Suprapubic skin (tissue), 4 donors: ENCODE results near the gene ZNF275. TPM values are rescaled to one million over a fixed set of nuclear protein-coding genes. Genes with fewer than 3 reads are reported as not detected.

Experiments
- DNase-seq, 2 donors: peaks; one replicate each; pipeline ENCODE4 v3.0.0-alpha.2; 2019; ENCODE audit warnings: low spot score in 2 of 2
- H3K27ac ChIP-seq: fragments of 200-600 bp; sonication (generic); one replicate; pipeline ENCODE4 v1.5.1; 2019
- H3K27me3 ChIP-seq: fragments of 200-600 bp; sonication (generic); one replicate; pipeline ENCODE4 v1.5.1; 2019
- H3K36me3 ChIP-seq: fragments of 200-600 bp; sonication (generic); one replicate; pipeline ENCODE4 v1.5.1; 2019
- H3K4me1 ChIP-seq: fragments of 200-600 bp; sonication (generic); one replicate; pipeline ENCODE4 v1.5.1; 2019
- H3K4me3 ChIP-seq: fragments of 200-600 bp; sonication (generic); one replicate; pipeline ENCODE4 v1.5.1; 2019; ENCODE audit warnings: mild to moderate bottlenecking
- H3K9me3 ChIP-seq: fragments of 200-600 bp; sonication (generic); one replicate; pipeline ENCODE4 v1.5.1; 2019
- CTCF ChIP-seq, 2 donors: fragments of 200-600 bp in 1 of 2; fragments of 450-650 bp in 1 of 2; sonication (generic) in 1 of 2; IDR thresholded peaks; one replicate each; pipeline ENCODE4 v1.5.1; 2016 to 2019; ENCODE audit warnings: antibody characterized with exemption in 2 of 2, mild to moderate bottlenecking in 1 of 2, moderate library complexity in 1 of 2
- EP300 ChIP-seq: sonication (generic); formaldehyde crosslinking; IDR thresholded peaks from one replicate; pipeline ENCODE4 v1.6.1; 2017; ENCODE audit warnings: antibody characterized with exemption
- POLR2A ChIP-seq, 2 donors: fragments of 450-650 bp; IDR thresholded peaks; one replicate each; pipeline ENCODE4 v1.6.1; 2017; ENCODE audit warnings: antibody characterized with exemption in 2 of 2, mild to moderate bottlenecking in 2 of 2, moderate library complexity in 2 of 2
- POLR2AphosphoS5 ChIP-seq, 3 donors: sonication (generic); formaldehyde crosslinking; IDR thresholded peaks; one replicate each; pipeline ENCODE4 v1.6.1; 2017; ENCODE audit warnings: antibody characterized with exemption in 3 of 3
- WGBS: methylation state at CpG from one replicate; pipeline ENCODE4 v1.1.5; 2018; 5-methylcytosine and 5-hydroxymethylcytosine counted together
- total RNA-seq, 4 donors: library from RNA; depleted of rRNA; stranded (reverse); fragments of >200 nt; gene quantifications; one replicate each; pipeline ENCODE4 v1.1.0, GENCODE V29; 2016

ZNF275 gene
- total RNA-seq, 4 donors from 2014 or later = 2.3 to 4.3 (median 3.3) TPM

- WGBS = 86% methylated on average over 7 of the region's 7 CpGs
- H3K36me3 ChIP-seq = no peaks in the 10 kb centered on the region
Observed at GRCh38 chrX:153338836-153339235, 4.9 kb downstream of the ZNF275 start.

GRCh38 chrX:153339662-153340061 lies 5.7 kb downstream of the ZNF275 start:
- DNase-seq = no peak
- WGBS = 88% methylated on average over 3 of the region's 4 CpGs

More at GRCh38 chrX:153338836-153339235, 4.9 kb downstream of the ZNF275 start:
- DNase-seq = no peak
- TF ChIP-seq POLR2AphosphoS5 (IDR thresholded peaks at IDR 0.05) (no peak), CTCF (IDR thresholded peaks at IDR 0.05) (no peak), POLR2A (IDR thresholded peaks at IDR 0.05) (no peak), EP300 (no peak)
- H3K27ac ChIP-seq = no peak overlapping the region
- H3K4me3 ChIP-seq = no peak overlapping the region
- no peaks in the 10 kb centered on the region for H3K27me3 ChIP-seq
- no peaks in the 10 kb centered on the region for H3K9me3 ChIP-seq
- H3K4me1 ChIP-seq = peaks cover 9% of the 10 kb centered on the region

GRCh38 chrX:153340111-153340510 lies 6.2 kb downstream of the ZNF275 start:
- peaks cover 3% of the 10 kb centered on the region for H3K36me3 ChIP-seq
- WGBS = 80% methylated on average over 6 of the region's 6 CpGs
- H3K4me1 ChIP-seq = peaks cover 4% of the 10 kb centered on the region
- TF ChIP-seq POLR2AphosphoS5 (IDR thresholded peaks at IDR 0.05) (no peak), EP300 (no peak), CTCF (IDR thresholded peaks at IDR 0.05) (no peak), POLR2A (IDR thresholded peaks at IDR 0.05) (no peak)
- no peak overlapping the region for H3K27ac ChIP-seq
- no peaks in the 10 kb centered on the region for H3K9me3 ChIP-seq
- H3K27me3 ChIP-seq = no peaks in the 10 kb centered on the region
- DNase-seq = no peak
- H3K4me3 ChIP-seq = no peak overlapping the region

More at GRCh38 chrX:153339662-153340061, 5.7 kb downstream of the ZNF275 start:
- Histone ChIP-seq H3K36me3 (peaks cover 3% of the 10 kb centered on the region), H3K27me3 (no peaks in the 10 kb centered on the region), H3K4me1 (peaks cover 7% of the 10 kb centered on the region), H3K27ac (no peak overlapping the region), H3K4me3 (no peak overlapping the region), H3K9me3 (no peaks in the 10 kb centered on the region)
- TF ChIP-seq CTCF (IDR thresholded peaks at IDR 0.05) (no peak), POLR2AphosphoS5 (IDR thresholded peaks at IDR 0.05) (no peak), POLR2A (IDR thresholded peaks at IDR 0.05) (no peak), EP300 (no peak)

- TF ChIP-seq POLR2AphosphoS5 (IDR thresholded peaks at IDR 0.05) (no peak), POLR2A (IDR thresholded peaks at IDR 0.05) (no peak), EP300 (no peak), CTCF (IDR thresholded peaks at IDR 0.05) (no peak)
- 64% methylated on average over 9 of the region's 9 CpGs for WGBS
- H3K9me3 ChIP-seq = no peaks in the 10 kb centered on the region
- no peak overlapping the region for H3K27ac ChIP-seq
- no peaks in the 10 kb centered on the region for H3K27me3 ChIP-seq
- H3K4me1 ChIP-seq = no peaks in the 10 kb centered on the region
- peaks cover 17% of the 10 kb centered on the region for H3K36me3 ChIP-seq
- H3K4me3 ChIP-seq = no peak overlapping the region
- no peak for DNase-seq
Observed at GRCh38 chrX:153342762-153343558, 9.0 kb downstream of the ZNF275 start.

GRCh38 chrX:153343674-153344073 lies 9.7 kb downstream of the ZNF275 start:
- TF ChIP-seq POLR2A (IDR thresholded peaks at IDR 0.05) (no peak), EP300 (no peak), CTCF (IDR thresholded peaks at IDR 0.05) (no peak), POLR2AphosphoS5 (IDR thresholded peaks at IDR 0.05) (no peak)
- DNase-seq = no peak
- WGBS = 70% methylated on average over 2 of the region's 2 CpGs
- Histone ChIP-seq H3K36me3 (peaks cover 17% of the 10 kb centered on the region), H3K9me3 (no peaks in the 10 kb centered on the region), H3K27ac (no peak overlapping the region), H3K4me1 (no peaks in the 10 kb centered on the region), H3K4me3 (no peak overlapping the region), H3K27me3 (no peaks in the 10 kb centered on the region)
